Activated naive CD8-positive, alpha-beta T cell treated with anti-CD3 and anti-CD28 coated beads, Interleukin-2, amount 50 U/mL, for 24 hours (primary cell): ENCODE measurements around the gene EVI5.
"Not testable (repeated sequence)": the region's sequence is repeated elsewhere in the genome, so short reads cannot be mapped to it uniquely, and the experiment has no call there.

ENCODE experiments used
- ATAC-seq: fragments of 150-1000 bp; cut with Tn5 transposase; one replicate; pipeline ENCODE4 v1.10.0; 2021
- DNase-seq: peaks from one replicate; pipeline ENCODE4 v3.0.0; 2021
- H3K27ac Mint-ChIP-seq: one replicate; pipeline ENCODE4 v1.8.0; 2021; ENCODE audit warnings: mild to moderate bottlenecking, mixed read lengths
- H3K27me3 Mint-ChIP-seq: one replicate; pipeline ENCODE4 v1.8.0; 2021; ENCODE audit warnings: mixed read lengths
- H3K36me3 Mint-ChIP-seq: one replicate; pipeline ENCODE4 v1.8.0; 2021; ENCODE audit warnings: low read depth, mixed read lengths
- H3K4me1 Mint-ChIP-seq: one replicate; pipeline ENCODE4 v1.8.0; 2021; ENCODE audit warnings: mixed read lengths
- H3K4me3 Mint-ChIP-seq: one replicate; pipeline ENCODE4 v1.8.0; 2021; ENCODE audit warnings: mild to moderate bottlenecking, moderate library complexity, mixed read lengths
- H3K9me3 Mint-ChIP-seq: one replicate; pipeline ENCODE4 v1.8.0; 2021; ENCODE audit warnings: mixed read lengths

The EVI5 gene

DNA sequence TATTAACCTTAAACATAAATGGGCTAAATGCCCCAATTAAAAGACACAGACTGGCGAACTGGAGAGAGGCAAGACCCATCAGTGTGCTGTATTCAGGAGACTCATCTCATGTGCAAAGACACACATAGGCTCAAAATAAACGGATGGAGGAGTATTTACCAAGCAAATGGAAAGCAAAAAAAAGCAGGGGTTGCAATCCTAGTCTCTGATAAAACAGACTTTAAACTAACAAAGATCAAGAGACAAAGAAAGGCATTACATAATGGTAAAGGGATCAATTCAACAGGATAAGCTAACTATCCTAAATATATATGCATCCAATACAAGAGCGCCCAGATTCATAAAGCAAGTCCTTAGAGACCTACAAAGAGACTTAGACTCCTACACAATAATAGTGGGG lies 253.0 kb downstream of the EVI5 start:
- not testable (repeated sequence) for H3K27me3 Mint-ChIP-seq, ATAC-seq, DNase-seq, H3K9me3 Mint-ChIP-seq
- Mint-ChIP-seq H3K27ac (peak overlapping the region; percentile 100), H3K4me3 (peak overlapping the region; percentile 68), H3K4me1 (peaks cover 67% of the 10 kb centered on the region), H3K36me3 (peaks cover 72% of the 10 kb centered on the region)

DNA sequence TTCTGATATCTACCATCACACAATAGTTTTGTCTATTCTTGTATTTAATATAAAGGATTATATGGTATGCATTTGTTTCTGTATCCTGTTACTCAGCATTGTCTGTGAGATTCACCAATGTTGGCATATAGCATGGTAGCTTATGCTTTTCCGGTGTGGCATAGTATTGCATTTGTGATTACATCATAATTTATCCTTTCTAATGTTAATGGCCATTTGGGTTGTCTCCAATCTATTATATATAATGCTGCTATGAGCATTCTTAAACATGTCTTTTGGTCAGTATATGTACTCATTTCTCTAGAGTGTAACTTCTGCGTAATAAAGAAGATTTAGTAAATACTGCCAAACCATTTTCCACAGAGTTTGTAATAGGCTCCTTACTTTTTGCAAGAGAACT lies 257.2 kb downstream of the EVI5 start:
- no peaks in the 10 kb centered on the region for H3K27me3 Mint-ChIP-seq
- no peak for ATAC-seq
- no peak overlapping the region for H3K27ac Mint-ChIP-seq
- peaks cover 28% of the 10 kb centered on the region for H3K4me1 Mint-ChIP-seq
- H3K36me3 Mint-ChIP-seq: peaks cover 64% of the 10 kb centered on the region
- H3K9me3 Mint-ChIP-seq: peaks cover 5% of the 10 kb centered on the region
- H3K4me3 Mint-ChIP-seq: no peak overlapping the region
- no peak for DNase-seq

DNA sequence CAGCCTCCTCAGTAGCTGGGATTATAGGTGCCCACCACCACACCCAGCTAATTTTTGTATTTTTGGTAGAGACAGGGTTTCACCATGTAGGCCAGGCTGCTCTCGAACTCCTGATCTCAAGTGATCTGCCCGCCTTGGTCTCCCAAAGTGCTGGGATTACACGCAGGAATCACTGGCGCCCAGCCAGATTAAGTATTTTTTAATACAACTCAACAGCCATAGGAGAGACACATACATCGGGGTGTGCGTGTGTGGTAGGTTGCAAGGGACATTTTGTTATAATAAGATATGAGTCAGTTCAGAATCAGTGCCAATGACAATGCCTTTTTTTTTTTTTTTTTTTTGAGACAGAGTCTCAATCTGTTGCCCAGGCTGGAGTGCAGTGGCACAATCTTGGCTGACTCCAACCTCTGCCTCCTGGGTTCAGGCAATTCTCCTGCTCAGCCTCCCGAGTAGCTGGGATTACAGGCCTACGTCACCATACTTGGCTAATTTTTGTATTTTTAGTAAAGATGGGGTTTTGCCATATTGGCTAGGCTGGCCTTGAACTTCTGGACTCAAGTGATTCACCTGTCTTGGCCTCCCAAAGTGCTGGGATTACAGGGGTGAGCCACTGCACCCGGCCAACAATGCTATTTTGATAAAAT lies 259.8 kb downstream of the EVI5 start:
- not testable (repeated sequence) for H3K4me3 Mint-ChIP-seq, H3K27ac Mint-ChIP-seq, ATAC-seq, H3K9me3 Mint-ChIP-seq, H3K4me1 Mint-ChIP-seq, DNase-seq, H3K27me3 Mint-ChIP-seq
- H3K36me3 Mint-ChIP-seq: peaks cover 51% of the 10 kb centered on the region

GRCh38 chr1:92519043-92519442 lies 265.9 kb downstream of the EVI5 start:
- peaks cover 34% of the 10 kb centered on the region for H3K4me1 Mint-ChIP-seq
- ATAC-seq: no peak
- no peak overlapping the region for H3K4me3 Mint-ChIP-seq
- no peak overlapping the region for H3K27ac Mint-ChIP-seq
- no peaks in the 10 kb centered on the region for H3K27me3 Mint-ChIP-seq
- H3K9me3 Mint-ChIP-seq: peaks cover 4% of the 10 kb centered on the region
- no peak for DNase-seq
- peaks cover 55% of the 10 kb centered on the region for H3K36me3 Mint-ChIP-seq

DNA sequence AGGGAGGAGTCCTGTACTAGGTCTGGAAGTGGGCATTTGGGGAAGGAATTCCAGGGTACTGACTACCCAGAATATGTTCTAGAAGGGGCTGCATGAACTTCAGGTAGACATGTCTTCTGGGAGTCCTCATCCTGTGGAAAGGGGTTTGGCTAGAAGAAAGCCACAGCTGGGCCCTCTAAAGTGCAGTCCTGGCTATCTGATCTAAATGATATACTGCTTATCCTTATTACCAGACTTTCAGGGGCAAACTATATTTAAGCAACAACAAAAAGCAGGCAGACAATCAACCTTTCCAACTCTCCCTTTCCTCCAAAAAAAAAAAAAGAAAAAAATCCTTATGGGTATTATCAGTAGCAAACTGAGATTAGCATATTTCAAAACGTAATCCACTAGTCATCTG lies 268.3 kb downstream of the EVI5 start:
- ATAC-seq (no peak), DNase-seq (no peak)
- Mint-ChIP-seq H3K9me3 (peaks cover 4% of the 10 kb centered on the region), H3K27ac (no peak overlapping the region), H3K36me3 (peaks cover 65% of the 10 kb centered on the region), H3K4me1 (peaks cover 34% of the 10 kb centered on the region), H3K27me3 (no peaks in the 10 kb centered on the region), H3K4me3 (no peak overlapping the region)

DNA sequence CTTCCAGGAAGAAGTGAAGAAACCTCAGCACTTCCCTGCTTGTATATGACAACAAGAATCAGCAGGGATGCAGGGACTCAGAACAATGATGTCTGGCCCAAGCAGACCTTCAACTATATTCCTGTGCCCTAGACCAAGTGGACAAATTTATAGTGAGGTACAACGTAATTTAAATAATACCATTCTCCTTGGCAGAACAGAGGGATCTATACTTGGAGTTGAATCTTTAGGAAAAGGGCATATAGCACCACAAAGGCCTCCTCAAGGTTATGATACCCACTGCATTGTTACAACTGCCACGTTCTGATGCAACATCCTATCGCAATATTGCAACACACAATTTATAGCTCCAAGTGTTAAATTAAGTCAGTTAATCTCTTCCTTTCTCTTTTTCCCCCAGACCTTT lies 269.1 kb downstream of the EVI5 start:
- no peak overlapping the region for H3K4me3 Mint-ChIP-seq
- peak overlapping the region; percentile 52 for H3K27ac Mint-ChIP-seq
- DNase-seq: no peak
- H3K36me3 Mint-ChIP-seq: peaks cover 69% of the 10 kb centered on the region
- peaks cover 34% of the 10 kb centered on the region for H3K4me1 Mint-ChIP-seq
- peaks cover 4% of the 10 kb centered on the region for H3K9me3 Mint-ChIP-seq
- ATAC-seq: no peak
- H3K27me3 Mint-ChIP-seq: no peaks in the 10 kb centered on the region

GRCh38 chr1:92511541-92511940 lies 273.4 kb downstream of the EVI5 start:
- DNase-seq (no peak), ATAC-seq (no peak)
- no peak overlapping the region for H3K4me3 Mint-ChIP-seq
- H3K36me3 Mint-ChIP-seq: peaks cover 55% of the 10 kb centered on the region
- peaks cover 22% of the 10 kb centered on the region for H3K4me1 Mint-ChIP-seq
- H3K27ac Mint-ChIP-seq: no peak overlapping the region
- H3K27me3 Mint-ChIP-seq: no peaks in the 10 kb centered on the region
- H3K9me3 Mint-ChIP-seq: no peaks in the 10 kb centered on the region

DNA sequence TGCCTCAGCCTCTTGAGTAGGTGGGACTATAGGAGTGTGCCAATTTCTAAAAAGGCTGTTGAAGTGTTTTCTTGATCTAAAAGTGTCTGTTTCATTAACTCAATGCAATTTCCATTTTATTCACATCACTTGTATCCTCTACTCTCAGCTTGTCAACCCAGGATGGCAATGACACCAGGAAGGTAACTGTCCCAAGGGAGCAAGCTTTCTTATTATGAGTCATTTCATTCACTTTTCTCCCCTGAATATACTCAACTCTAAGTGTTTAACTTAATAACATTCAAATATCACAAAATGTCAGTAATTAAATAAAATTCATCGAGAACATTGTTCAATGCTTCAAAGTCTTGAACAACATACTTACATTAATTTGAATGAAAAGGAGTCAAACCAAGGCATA lies 275.3 kb downstream of the EVI5 start:
- Mint-ChIP-seq H3K36me3 (peaks cover 37% of the 10 kb centered on the region), H3K27ac (no peak overlapping the region), H3K27me3 (no peaks in the 10 kb centered on the region), H3K4me3 (no peak overlapping the region), H3K4me1 (peaks cover 12% of the 10 kb centered on the region), H3K9me3 (no peaks in the 10 kb centered on the region)
- DNase-seq (no peak), ATAC-seq (no peak)

- ATAC-seq (no peak), DNase-seq (no peak)
- Mint-ChIP-seq H3K4me3 (no peak overlapping the region), H3K27me3 (no peaks in the 10 kb centered on the region), H3K36me3 (peaks cover 17% of the 10 kb centered on the region), H3K4me1 (peaks cover 50% of the 10 kb centered on the region), H3K27ac (peak overlapping the region; percentile 40), H3K9me3 (no peaks in the 10 kb centered on the region)
These were observed 279.8 kb downstream of the EVI5 start for GRCh38 chr1:92505015-92505692.

DNA sequence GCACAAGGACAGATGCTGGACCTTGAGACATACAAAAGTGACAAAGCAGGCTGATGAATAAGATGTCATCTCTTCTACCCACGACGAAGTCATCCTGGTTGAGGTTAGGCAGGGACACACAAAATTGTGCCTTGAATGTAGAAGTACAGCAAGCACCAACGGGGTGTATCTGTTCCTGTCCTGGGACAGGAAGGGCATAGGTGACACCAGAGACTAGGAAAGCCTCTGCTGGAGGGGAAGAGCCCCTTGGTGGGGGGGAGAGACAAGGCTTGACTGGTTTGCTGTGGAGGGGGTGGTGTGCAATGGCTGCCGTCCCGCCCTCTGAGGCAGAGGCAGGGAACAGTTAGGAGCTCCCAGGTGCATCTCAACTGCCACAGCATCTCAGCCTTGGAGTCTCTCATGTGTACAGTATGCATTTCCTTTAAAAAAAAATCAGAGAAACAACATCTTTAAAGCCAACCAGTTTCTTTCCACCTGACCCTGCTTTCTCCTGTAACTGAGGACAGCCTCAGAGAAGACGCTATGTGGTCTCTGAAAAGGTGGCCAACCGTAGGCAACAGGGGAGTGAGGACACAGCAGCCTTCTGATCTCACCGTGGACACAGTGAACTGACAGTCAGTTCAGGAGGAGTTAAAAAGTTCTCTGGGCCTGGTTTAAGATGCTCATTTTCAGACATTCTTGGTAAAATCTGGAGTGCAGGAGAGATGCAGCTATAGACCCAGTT lies 280.5 kb downstream of the EVI5 start:
- no peaks in the 10 kb centered on the region for H3K9me3 Mint-ChIP-seq
- H3K36me3 Mint-ChIP-seq: peaks cover 14% of the 10 kb centered on the region
- DNase-seq (no peak), ATAC-seq (peak; percentile 52)
- H3K27ac Mint-ChIP-seq: peak overlapping the region; percentile 40
- peaks cover 54% of the 10 kb centered on the region for H3K4me1 Mint-ChIP-seq
- H3K4me3 Mint-ChIP-seq: no peak overlapping the region
- no peaks in the 10 kb centered on the region for H3K27me3 Mint-ChIP-seq

DNA sequence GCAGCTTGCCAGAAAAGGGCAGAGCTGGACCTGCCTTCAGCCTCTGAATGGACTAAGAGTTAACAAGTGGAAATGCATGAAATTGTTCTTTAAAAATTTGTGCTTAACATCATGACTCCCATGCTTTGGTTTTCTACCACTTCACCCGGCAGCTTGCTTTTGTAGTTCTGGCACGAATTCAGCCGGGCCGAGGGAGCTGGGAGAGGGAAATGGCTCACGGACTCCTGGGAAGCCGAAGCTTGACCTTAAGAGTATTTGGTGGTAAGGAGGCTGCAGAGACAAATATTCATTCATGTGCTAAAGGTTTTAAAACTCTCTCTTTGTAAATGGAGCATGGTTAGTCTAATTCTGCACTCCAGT lies 281.0 kb downstream of the EVI5 start:
- no peak for ATAC-seq
- Mint-ChIP-seq H3K27ac (no peak overlapping the region), H3K27me3 (no peaks in the 10 kb centered on the region), H3K4me1 (peaks cover 54% of the 10 kb centered on the region), H3K36me3 (peaks cover 10% of the 10 kb centered on the region), H3K4me3 (no peak overlapping the region), H3K9me3 (no peaks in the 10 kb centered on the region)
- DNase-seq: no peak

GRCh38 chr1:92503043-92503925 lies 281.6 kb downstream of the EVI5 start:
- peaks cover 54% of the 10 kb centered on the region for H3K4me1 Mint-ChIP-seq
- H3K27ac Mint-ChIP-seq: peak overlapping the region; percentile 85
- H3K9me3 Mint-ChIP-seq: no peaks in the 10 kb centered on the region
- H3K4me3 Mint-ChIP-seq: no peak overlapping the region
- H3K27me3 Mint-ChIP-seq: no peaks in the 10 kb centered on the region
- H3K36me3 Mint-ChIP-seq: peaks cover 7% of the 10 kb centered on the region
- DNase-seq: no peak
- ATAC-seq: no peak

DNA sequence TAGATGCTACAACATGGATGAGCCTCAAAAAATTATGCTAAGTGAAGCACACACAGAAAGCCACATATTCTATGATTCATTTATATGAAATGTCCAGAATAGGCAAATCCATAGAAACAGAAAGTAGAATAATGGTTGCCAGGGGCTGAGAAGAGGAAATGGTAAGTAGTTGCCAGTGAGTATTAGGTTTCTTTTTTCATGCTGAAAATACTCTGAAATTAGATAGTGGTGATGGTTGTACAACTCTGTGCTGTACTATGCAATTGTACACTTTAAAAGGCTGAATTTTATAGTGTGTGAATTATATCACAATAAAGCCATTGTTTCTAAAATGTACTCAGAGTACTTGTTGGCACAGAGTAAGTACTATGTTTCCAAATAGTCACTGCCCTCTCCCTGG lies 282.7 kb downstream of the EVI5 start:
- Mint-ChIP-seq H3K27ac (peak overlapping the region; percentile 85), H3K4me1 (peaks cover 54% of the 10 kb centered on the region), H3K4me3 (peak overlapping the region; percentile 30), H3K9me3 (no peaks in the 10 kb centered on the region), H3K27me3 (no peaks in the 10 kb centered on the region), H3K36me3 (peaks cover 6% of the 10 kb centered on the region)
- ATAC-seq (peak; percentile 73), DNase-seq (no peak)

- H3K4me1 Mint-ChIP-seq: peaks cover 58% of the 10 kb centered on the region
- peaks cover 5% of the 10 kb centered on the region for H3K36me3 Mint-ChIP-seq
- ATAC-seq (no peak), DNase-seq (no peak)
- H3K27ac Mint-ChIP-seq: no peak overlapping the region
- no peaks in the 10 kb centered on the region for H3K9me3 Mint-ChIP-seq
- H3K4me3 Mint-ChIP-seq: no peak overlapping the region
- no peaks in the 10 kb centered on the region for H3K27me3 Mint-ChIP-seq
These were observed 284.4 kb downstream of the EVI5 start for GRCh38 chr1:92500552-92500951.
